Measurements from ENCODE around the gene LRRFIP1. TPM values are rescaled to one million over a fixed set of nuclear protein-coding genes. Genes with fewer than 3 reads are reported as not detected.
A peak's percentile ranks its signal among the peaks of the same experiment; 100 is the strongest.

LRRFIP1 gene
- total and polyA plus RNA-seq, 12 donors = 91.5 to 132 (median 110) TPM

DNA sequence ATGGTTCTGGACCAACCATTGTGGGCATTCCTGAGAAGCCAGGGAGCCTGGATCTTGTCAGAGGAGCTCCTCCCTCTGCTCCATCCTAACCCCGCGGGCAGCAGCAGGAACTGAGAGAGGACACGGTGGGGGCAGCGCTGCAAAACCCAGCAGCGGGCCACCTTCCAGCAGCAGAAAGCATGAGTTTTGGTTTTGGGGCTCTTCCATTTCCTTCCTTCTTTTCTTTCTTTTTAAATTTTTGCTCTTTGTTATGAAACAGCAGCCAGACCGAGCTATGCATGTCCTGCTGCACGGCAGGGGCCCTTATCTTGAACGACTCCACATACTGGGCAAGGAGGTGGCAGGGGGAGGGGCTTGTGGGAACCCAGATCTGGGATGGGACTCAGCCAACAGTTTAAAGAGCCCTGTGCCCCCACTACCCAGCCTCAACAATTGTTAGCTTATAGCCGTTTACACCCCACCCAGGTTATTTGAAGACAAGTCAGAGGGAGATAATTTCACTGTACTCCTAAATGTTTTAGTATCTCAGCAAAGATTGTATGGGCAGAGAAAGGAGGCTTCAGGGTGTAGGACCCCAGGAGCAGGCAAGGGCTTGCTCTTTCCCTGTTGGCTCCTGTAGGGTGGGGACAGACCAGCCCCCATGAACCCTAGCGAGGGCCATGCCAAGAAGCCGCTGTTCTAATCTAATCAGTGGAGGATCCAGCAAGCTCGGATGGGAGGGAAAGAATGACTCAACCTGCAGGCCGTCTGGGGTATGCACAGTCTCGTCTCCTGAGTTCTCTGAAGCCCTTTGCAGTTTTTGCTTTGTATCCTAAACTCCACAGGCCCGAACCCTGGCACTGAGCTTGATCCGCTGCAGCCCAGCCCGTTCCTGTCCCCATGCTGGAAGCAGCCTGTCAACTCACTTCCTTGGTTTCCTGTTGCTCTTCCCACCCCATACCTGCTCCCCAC lies 75.3 kb downstream of the LRRFIP1 start:
- no peaks in the 10 kb centered on the region for H3K36me3 ChIP-seq
- peaks cover 69 to 100% (median 97%) of the 10 kb centered on the region in 9 donors for H3K4me1 ChIP-seq
- H3K9me3 ChIP-seq = peaks cover 0 to 3% (median 0%) of the 10 kb centered on the region in 11 donors
- WGBS, 2 donors = 5 to 7% methylated on average over 17 of the region's 17 CpGs
- no peaks in the 10 kb centered on the region for H3K27me3 ChIP-seq
- ATAC-seq (peak; percentile 26 to 60 (median 54)), DNase-seq (peak; percentile 51 to 67)
- intact Hi-C loops (cut with DNase I) = loop anchor here in 1 of 10 donors (5.0 kb wide), 1 partner anchor 35 kb away; no protein-coding TSS in a partner anchor
- H3K27ac ChIP-seq = peak overlapping the region; percentile 46 to 92 (median 84)
- H3K4me3 ChIP-seq = peak overlapping the region in 7 of 10 donors; percentile 3 to 38 (median 26)
- TF ChIP-seq, protein P1, sequence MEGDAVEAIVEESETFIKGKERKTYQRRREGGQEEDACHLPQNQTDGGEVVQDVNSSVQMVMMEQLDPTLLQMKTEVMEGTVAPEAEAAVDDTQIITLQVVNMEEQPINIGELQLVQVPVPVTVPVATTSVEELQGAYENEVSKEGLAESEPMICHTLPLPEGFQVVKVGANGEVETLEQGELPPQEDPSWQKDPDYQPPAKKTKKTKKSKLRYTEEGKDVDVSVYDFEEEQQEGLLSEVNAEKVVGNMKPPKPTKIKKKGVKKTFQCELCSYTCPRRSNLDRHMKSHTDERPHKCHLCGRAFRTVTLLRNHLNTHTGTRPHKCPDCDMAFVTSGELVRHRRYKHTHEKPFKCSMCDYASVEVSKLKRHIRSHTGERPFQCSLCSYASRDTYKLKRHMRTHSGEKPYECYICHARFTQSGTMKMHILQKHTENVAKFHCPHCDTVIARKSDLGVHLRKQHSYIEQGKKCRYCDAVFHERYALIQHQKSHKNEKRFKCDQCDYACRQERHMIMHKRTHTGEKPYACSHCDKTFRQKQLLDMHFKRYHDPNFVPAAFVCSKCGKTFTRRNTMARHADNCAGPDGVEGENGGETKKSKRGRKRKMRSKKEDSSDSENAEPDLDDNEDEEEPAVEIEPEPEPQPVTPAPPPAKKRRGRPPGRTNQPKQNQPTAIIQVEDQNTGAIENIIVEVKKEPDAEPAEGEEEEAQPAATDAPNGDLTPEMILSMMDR (IDR thresholded peaks at IDR 0.05) = no peak

DNA sequence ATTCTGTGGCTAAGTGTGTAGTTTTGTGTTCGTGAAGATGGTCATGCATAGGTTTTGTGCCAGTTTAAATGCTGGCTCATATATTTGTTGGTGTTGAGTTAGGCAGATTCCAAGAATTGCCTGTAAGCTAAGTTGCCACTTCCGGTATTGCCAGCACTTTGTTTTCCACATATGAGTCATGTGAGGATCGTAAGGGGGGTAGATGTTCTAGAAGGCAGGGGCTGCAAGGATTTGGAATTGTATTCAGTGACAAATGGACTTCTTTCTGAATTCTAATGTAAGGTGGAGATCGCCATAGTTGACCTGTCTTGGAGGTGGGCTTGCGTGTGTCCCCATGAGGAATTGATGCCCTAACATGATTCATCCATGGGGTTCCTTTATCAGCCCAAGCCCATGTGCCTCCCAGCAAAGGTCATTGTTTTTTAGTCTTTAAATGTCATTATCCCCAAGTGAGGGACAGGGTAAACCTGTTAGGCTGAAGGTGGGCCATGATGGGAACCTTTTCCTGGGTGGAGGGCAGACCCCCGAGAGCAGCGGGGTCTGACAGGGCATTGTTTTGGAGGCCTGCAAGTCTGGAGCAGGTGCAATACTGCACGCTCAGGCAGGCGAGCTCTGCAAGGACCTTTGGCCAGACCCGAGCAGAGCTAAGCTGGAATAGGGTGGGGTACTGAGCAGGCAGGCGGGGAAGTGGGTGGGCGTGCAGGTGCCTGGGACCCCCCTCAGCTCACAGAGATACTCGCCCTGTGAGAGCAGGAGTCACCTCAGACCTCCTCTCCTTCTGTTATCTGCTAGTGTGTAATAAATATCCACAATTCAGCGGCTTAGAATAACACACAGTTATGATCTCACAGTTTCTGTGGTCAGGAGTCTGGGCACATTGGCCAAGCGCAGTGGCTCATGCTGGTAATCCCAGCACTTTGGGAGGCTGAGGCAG lies 77.4 kb downstream of the LRRFIP1 start:
- ATAC-seq (no peak), DNase-seq (no peak)
- 76 to 79% methylated on average over 15 of the region's 15 CpGs for WGBS, 2 donors
- Histone ChIP-seq H3K27ac (peak overlapping the region in 8 of 10 donors; percentile 49 to 92 (median 88)), H3K9me3 (peaks cover 0 to 3% (median 0%) of the 10 kb centered on the region in 11 donors), H3K27me3 (no peaks in the 10 kb centered on the region), H3K4me1 (peaks cover 63 to 99% (median 93%) of the 10 kb centered on the region in 9 donors), H3K36me3 (peaks cover 0 to 19% (median 9%) of the 10 kb centered on the region in 9 donors), H3K4me3 (no peak overlapping the region)
- TF ChIP-seq, protein P1 (IDR thresholded peaks at IDR 0.05) = no peak
- intact Hi-C loops (cut with DNase I) = loop anchor here in 1 of 10 donors (5.0 kb wide), 1 partner anchor 33 kb away; no protein-coding TSS in a partner anchor

DNA sequence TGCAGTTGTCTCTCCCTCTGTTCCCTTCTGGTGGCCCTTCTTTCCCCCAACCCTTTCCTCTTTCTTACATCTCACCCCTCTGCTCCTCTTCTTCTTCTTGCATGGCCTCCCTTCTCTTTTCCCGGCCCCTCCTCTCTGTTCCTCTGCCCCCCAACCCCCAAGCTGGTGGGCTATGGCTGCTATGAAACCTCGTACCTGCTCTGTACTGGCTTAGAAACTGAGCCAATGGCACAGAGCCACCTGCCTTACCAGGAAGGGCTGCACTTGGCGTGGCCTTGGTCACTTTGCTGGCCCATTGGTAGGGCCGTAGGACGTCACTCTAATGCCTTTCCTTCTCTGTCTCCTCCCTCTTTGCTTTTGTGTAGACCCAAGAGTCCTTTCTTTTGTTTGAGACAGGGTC lies 78.9 kb downstream of the LRRFIP1 start:
- no peak overlapping the region for H3K4me3 ChIP-seq
- DNase-seq (no peak), ATAC-seq (no peak)
- 92 to 94% methylated on average over 5 of the region's 5 CpGs for WGBS, 2 donors
- TF ChIP-seq, protein P1 (IDR thresholded peaks at IDR 0.05) = no peak
- intact Hi-C loops (cut with DNase I) = no loop called here
- peaks cover 0 to 3% (median 0%) of the 10 kb centered on the region in 11 donors for H3K9me3 ChIP-seq
- peak overlapping the region in 6 of 10 donors; percentile 65 to 91 (median 86) for H3K27ac ChIP-seq
- no peaks in the 10 kb centered on the region for H3K27me3 ChIP-seq
- H3K4me1 ChIP-seq = peaks cover 49 to 89% (median 78%) of the 10 kb centered on the region in 9 donors
- H3K36me3 ChIP-seq = peaks cover 0 to 34% (median 9%) of the 10 kb centered on the region in 9 donors

DNA sequence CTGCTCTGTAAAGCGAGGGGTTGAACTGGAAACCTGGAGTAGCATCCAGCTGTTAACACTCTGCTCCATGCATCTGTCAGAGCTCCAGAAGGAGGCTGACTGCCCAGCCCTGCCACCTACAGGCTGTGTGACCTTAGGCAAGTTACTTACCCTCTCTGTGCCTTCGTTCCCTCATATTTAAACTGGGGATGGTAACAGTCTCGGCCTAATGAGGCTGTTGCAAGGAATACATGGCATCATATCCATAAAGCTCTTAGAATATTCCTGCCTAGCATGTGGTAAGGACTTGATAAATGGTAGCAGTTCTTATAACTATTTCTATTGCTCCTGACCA lies 80.6 kb downstream of the LRRFIP1 start:
- intact Hi-C loops (cut with DNase I) = no loop called here
- Histone ChIP-seq H3K27ac (peak overlapping the region in 8 of 10 donors; percentile 44 to 91 (median 70)), H3K4me1 (peaks cover 33 to 89% (median 70%) of the 10 kb centered on the region in 9 donors), H3K27me3 (no peaks in the 10 kb centered on the region), H3K36me3 (peaks cover 0 to 52% (median 9%) of the 10 kb centered on the region in 9 donors), H3K4me3 (no peak overlapping the region), H3K9me3 (peaks cover 0 to 3% (median 0%) of the 10 kb centered on the region in 11 donors)
- WGBS, 2 donors = 76 to 87% methylated on average over 3 of the region's 3 CpGs
- no peak for DNase-seq
- TF ChIP-seq, protein P1 (IDR thresholded peaks at IDR 0.05) = peak in 2 of 9 donors; percentile 11 to 13
- no peak for ATAC-seq
